GM19025 (cell line): ENCODE measurements around the gene RSU1.

Experiments
- ATAC-seq: cut with Tn5 transposase; IDR thresholded peaks from one replicate; pipeline ENCODE4 v1.9.1; 2021; ENCODE audit warnings: mild to moderate bottlenecking, low read depth, moderate library complexity; ENCODE audit not compliant: unreplicated experiment

RSU1 gene

GRCh38 chr10:16746856-16747255 is 70.4 kb downstream of the RSU1 start:
- ATAC-seq: no peak

GRCh38 chr10:16745061-16745460 is 72.2 kb downstream of the RSU1 start:
- ATAC-seq: no peak

DNA sequence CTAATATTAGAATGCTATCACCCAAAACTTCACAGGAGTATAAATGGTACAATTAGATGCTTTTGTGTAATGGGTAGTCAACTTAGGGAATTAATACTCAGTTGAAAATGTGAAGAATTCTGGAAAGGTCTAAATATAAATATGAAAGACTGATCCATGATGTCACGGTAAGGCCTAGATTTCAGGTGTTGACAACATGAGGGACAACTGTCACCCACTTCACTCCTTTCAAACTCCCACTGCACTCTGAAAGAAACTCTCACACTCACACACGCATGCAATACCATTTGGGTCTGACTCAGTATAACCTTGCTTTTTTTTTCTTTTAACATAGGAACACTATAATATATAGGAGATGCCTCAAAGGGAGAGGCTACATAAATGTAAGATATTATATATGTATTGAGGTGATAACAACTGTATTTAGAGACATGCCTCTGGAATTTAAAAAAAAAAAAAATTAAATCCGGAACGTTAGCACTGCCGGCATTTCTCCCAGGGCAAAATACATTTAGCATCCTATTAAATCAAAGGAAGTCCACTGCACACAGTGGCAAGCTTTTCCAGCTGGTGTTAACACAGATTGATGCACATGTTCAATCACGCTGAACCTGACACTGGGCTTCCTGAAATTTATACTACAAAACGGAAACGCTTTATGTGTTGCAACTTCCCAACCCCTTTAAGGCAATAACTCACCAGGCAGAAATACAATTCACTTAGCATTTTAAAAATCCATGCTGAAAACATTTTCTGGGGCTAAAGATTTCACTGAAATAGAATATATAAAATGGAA is 74.9 kb downstream of the RSU1 start:
- ATAC-seq: no peak

DNA sequence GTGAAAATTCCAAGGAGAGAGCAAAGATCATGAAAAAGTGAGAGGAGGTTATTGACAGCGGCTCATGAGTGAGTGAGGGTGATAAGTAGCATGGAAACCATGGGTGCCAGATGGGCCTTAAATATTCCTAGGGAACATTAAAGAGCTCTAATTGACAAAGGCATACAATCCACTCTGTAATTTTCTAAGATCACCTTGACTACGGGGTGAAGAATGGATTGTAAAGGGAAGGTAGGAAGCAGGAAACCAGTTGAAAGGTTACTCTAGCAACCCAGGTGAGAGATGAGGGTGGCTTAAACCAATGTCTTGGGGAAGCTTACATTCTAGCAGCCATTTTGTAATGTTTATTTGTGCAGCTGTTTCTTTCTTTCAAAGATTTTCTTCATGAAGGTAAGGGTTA is 75.7 kb downstream of the RSU1 start:
- ATAC-seq: no peak

DNA sequence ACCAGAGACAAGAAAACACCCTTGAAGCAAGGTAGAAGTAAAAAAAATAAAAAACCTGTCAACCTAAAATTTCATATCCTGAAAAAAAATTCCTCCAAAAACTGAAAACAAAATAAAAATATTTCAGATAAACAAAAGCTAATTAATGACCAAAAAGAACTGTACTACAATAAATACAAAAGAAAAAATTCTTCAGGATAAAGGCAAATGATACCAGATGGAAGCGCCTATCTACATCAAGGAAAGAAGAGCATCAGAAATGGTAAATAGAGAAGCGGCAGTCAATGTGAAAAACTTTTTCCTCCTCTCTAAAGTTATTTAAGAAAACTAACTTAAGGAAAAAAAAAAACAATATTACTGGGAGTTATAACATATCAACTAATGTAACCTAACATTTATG is 79.8 kb downstream of the RSU1 start:
- ATAC-seq: no peak

DNA sequence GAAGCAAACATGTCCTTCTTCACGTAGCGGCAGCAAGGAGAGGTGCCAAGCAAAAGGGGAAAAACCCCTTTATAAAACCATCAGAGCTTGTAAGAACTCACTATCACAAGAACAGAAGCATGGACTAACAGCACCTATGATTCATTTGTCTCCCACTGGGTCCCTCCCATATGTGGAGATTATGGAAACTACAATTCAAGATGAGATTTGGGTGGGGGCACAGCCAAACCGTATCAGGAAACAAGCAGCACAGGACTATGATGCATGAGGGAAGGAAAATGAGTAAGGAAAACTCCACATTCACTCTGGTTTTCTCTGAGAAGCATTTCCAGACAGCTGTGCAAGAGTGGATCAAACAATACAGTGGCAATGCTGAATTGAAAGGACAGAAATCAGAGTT is 81.6 kb downstream of the RSU1 start:
- no peak for ATAC-seq

DNA sequence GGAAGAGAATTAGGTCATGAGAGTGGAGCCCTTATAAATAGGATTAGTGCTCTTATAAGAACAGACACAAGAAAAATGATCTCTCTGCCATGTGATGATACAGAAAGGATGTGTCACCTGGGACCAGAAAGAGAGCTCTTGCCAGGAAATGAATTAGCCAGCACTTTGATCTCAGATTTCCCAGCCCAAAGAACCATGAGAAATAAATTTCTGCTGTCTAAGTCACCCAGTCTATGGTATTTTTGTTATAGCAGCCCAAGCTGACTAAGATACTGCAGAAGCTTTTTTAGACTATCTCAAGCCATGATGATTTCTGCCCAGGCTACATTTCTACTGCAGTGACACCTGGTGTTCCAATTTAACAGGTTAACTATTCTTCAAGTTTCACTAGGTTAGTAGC is 84.8 kb downstream of the RSU1 start:
- ATAC-seq: no peak

DNA sequence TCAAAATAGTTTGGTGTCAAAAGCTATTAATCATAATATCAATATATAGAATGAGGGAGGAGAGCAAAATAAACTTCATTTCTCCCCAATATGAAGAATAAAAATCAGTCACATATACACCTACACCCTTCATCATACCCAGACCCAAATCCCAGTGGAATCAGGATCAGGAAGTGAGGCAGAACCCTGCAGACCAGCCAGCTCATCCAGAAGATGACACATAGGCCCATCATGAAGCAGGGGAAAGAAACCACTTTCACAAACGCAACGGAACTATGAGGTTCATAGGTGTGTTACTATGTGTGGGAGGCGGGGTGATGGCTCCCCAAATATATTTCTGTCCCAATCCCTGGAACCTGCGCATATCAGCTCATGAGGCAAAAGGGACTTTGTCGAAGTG is 89.0 kb downstream of the RSU1 start:
- ATAC-seq: no peak

- ATAC-seq: no peak
These were observed 89.6 kb downstream of the RSU1 start for GRCh38 chr10:16727666-16728065.

GRCh38 chr10:16724509-16724908 is 92.7 kb downstream of the RSU1 start:
- no peak for ATAC-seq

GRCh38 chr10:16720812-16721211 is 96.4 kb downstream of the RSU1 start:
- ATAC-seq: no peak

- no peak for ATAC-seq
These were observed 99.4 kb downstream of the RSU1 start for GRCh38 chr10:16717622-16718395.

DNA sequence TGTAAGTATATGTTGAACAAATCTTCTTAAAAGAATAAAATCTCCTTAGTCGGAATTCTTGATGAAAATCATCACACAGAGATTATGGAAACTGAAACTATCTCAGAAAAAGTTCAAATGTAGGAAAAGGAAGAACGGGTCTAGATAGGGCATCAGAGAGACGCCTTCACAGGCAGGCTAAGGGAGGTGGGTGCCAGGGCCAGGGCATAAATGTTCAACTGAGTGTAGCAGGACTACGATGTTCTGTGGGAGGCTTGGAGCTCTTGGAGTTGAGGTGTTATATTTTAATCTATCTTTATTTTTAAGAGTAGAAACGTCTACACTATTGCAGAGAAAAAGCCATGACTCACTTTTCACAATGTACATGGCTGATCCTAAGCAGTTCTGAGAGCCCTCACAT is 101.2 kb downstream of the RSU1 start:
- no peak for ATAC-seq

DNA sequence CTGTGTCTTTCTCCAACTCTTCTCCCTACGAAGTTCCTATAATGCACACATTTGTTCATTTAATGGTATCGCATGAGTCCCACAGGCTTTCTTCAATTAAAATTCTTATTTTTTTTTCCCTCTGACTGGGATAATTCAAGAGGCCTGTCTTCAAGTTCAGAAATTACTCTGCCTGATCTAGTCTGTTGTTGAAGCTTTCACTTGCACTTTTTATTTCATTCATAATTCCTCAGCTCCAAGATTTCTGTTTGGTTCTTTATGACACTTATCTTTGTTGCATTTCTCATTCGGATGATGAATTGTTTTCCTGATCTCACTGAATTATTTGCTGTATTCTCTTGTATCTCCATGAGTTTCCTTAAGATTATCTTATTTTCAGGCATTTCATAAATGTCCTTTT is 103.9 kb downstream of the RSU1 start:
- no peak for ATAC-seq

DNA sequence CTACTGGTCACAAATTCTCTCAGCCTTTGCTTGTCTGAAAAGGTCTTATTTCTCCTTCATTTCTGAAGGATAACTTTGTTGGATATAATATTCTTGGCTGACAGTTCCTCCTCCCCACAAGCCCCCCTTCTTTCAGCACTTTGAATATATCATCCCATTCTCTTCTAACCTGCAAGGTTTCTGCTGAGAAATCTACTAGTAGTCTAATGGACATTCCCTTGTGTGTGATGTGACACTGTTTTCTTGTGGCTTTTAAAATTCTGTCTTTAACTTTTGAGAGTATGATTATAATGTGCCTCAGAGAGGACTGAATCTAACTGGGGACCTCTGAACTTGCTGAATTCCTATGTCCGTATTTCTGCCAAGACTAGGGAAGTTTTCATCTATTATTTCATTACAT is 104.3 kb downstream of the RSU1 start:
- no peak for ATAC-seq

DNA sequence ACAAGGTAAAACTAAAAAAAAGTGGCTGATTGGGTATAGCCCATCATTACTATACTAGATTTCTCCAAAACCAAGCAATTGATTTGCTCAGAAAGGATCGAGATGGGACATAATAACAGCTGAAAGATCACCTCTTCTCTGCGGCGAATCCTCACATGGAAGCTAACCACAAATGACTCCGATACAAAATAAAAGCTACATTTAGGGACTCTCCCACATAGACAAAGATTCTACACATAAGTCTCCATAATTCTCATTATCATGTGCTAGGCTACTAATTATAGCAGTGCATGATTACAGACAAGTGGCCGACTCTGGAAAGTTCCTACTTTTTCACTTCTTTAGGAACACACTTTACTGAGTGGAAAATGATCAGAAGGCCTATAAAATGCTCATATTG is 116.9 kb downstream of the RSU1 start:
- no peak for ATAC-seq

- no peak for ATAC-seq
These were observed 117.7 kb downstream of the RSU1 start for GRCh38 chr10:16699435-16700057.

GRCh38 chr10:16698461-16698860 is 118.8 kb downstream of the RSU1 start:
- ATAC-seq: no peak

DNA sequence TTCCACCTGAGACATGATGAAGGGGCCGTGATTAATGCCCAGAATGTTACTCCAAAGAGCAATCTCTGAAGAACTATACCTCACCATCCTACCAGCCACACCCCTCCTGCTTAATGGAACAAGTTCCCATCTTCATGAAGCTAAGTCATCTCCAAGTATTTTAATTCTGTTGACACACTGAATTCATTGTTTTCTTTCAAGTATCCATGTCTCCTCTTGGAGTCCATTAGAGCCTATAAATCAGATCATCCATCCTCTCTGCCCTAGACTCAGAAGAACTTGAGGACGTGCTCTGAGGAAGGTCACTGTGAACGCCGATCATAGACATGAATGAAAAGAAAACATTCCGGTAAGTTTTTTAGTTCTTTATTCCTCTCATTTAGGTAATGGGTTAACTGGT is 126.8 kb downstream of the RSU1 start:
- no peak for ATAC-seq

GRCh38 chr10:16689696-16690095 is 127.5 kb downstream of the RSU1 start:
- ATAC-seq: no peak

GRCh38 chr10:16689227-16689626 is 128.0 kb downstream of the RSU1 start:
- ATAC-seq: no peak
